NCI-H69 (cell line): ENCODE measurements around the gene TOR1A.

Source experiments
- DNase-seq: peaks from one replicate; lab custom pipeline; 2025; lab: John Stamatoyannopoulos, UW

The TOR1A gene, protein sequence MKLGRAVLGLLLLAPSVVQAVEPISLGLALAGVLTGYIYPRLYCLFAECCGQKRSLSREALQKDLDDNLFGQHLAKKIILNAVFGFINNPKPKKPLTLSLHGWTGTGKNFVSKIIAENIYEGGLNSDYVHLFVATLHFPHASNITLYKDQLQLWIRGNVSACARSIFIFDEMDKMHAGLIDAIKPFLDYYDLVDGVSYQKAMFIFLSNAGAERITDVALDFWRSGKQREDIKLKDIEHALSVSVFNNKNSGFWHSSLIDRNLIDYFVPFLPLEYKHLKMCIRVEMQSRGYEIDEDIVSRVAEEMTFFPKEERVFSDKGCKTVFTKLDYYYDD

DNA sequence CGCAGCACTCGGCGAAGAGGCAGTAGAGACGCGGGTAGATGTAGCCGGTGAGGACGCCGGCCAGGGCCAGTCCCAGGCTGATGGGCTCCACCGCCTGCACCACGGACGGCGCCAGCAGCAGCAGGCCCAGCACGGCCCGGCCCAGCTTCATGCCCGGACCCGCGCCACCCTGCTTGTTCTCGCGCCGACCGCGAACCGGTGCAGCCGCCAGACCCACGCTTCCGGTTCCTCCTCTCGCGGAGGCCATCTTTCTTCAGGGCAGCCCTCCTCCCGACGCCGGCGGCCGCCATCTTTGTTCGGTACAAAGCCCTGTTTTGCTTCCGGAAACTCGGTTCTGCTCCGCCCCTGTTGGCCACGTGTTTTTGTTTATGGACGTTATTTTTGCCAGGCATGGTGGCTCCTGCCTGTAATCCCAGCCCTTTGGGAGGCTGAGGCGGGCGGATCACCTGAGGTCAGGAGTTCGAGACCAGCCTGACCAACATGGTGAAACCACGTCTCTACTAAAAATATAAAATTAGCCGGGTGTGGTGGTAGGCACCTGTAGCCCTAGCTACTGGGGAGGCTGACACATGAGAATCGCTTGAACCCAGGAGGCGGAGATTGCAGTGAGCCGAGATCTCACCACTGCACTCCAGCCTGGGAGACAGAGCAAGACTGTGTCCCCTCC, at the start of gene TOR1A:
Gene TOR1A, minus strand, starts transcription at position 202 of the 667 bp plus-strand sequence. Its CDS starts 51 bp downstream, at position 151.
- DNase-seq: peak; percentile 97

DNA sequence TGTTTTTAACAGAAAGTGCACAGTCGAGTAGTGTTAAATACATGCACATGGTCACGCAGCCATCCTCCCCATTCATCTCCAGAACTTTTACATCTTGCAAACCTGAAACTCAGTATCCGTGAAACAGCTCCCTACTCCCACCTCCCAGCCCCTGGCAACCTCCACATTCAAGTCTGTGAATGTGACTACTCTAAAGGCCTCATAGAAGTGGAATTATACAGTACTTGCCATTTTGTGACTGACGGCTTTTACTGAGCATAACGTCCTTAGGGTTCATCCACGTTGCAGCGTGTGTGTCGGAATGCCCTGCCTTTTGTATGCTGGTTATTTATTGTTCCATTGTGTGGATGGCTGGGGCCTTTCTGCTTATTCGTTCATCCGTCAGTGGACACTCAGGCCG, 47.1 kb upstream of the TOR1A start:
- DNase-seq: no peak

DNA sequence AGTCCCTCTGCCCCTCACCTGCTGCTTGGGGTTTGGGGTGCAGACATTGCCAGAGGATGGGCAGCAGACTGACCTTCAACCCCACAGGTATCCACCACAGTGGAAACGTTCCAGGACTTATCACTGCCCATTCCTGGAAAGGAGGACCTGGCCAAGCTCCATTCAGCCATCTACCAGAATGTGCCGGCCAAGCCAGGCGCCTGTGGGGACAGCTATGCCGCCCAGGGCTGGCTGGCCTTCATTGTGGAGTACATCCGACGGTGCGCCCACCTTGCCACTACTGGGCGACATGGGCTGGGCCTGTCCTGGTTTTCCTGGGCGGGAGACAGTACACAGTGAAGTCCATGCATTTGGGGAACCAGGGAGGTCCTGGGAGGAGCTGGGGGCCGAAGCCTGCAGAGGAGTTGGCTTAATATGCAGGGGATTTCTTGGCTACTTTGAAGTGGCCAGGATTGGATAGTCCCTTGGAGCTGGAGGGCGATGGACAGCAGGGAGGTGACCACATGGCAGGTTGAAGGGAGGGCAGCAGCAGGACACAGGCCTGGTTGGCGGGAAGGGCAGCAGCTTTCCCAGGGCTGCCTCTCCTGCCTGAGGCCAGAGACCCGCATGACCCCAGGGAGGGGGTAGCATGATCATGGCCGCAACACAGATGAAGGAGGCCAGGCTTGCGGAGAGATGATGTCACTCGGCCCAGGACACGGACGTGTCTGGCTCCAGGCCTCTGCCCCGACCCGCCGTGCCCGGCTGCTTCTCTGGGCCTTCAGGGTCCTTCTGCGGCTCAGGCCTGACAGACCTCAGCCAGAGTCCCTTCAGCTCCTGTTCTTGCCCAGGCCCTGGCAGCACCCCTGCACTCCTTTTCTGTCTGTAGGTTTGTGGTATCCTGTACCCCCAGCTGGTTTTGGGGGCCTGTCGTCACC, 45.9 kb upstream of the TOR1A start:
- DNase-seq: no peak

DNA sequence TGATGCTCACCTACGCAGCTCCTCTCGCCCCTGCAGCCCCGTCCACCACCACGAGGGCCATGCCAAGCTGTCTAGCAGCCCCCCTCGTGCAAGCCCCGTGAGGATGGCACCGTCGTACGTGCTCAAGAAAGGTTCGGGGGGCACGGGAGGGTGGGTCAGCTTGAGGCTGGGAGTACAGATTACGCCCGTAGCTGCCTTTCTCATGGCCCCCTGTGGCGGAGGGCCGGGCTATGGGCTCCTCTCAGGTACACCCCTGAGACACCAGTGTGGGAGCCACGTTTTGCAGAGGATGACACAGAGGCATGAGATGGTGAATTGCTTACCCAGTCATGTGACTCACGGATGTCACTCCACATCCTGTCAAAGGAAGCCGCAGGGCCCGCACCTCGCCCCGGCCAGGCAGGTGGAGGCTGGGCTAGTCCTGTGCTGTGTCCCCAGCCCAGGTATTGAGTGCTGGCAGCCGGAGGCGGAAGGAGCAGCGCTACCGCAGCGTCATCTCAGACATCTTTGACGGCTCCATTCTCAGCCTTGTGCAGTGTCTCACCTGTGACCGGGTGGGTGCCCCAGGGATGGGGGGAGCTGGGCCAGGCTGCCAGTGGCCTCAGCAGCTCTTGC, 45.0 kb upstream of the TOR1A start:
- DNase-seq: no peak

DNA sequence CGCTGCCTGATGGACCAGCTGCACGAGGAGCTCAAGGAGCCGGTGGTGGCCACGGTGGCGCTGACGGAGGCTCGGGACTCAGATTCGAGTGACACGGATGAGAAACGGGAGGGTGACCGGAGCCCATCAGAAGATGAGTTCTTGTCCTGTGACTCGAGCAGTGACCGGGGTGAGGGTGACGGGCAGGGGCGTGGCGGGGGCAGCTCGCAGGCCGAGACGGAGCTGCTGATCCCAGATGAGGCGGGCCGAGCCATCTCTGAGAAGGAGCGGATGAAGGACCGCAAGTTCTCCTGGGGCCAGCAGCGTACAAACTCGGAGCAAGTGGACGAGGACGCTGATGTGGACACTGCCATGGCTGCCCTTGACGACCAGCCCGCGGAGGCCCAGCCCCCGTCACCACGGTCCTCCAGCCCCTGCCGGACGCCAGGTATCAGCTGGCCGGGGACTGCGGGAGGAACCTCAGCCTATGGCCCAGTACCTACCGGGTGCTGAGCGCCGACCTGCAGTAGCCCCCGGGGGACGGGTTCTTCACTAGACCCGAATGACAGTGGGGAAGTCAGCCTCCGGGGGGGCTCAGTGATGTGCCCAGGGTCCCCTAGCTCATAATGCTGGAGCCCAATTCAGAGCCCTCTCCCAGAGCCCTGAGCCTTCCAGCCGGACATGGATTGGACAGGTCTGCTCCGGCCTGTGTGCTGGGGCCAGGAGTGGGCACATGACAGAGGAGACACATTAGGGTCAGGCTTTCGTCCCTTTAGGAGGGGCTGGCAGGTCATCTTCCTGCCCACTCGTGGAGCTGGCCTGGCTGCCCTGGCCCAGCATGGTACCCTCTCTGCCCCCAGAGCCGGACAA, 44.3 kb upstream of the TOR1A start:
- DNase-seq: no peak

DNA sequence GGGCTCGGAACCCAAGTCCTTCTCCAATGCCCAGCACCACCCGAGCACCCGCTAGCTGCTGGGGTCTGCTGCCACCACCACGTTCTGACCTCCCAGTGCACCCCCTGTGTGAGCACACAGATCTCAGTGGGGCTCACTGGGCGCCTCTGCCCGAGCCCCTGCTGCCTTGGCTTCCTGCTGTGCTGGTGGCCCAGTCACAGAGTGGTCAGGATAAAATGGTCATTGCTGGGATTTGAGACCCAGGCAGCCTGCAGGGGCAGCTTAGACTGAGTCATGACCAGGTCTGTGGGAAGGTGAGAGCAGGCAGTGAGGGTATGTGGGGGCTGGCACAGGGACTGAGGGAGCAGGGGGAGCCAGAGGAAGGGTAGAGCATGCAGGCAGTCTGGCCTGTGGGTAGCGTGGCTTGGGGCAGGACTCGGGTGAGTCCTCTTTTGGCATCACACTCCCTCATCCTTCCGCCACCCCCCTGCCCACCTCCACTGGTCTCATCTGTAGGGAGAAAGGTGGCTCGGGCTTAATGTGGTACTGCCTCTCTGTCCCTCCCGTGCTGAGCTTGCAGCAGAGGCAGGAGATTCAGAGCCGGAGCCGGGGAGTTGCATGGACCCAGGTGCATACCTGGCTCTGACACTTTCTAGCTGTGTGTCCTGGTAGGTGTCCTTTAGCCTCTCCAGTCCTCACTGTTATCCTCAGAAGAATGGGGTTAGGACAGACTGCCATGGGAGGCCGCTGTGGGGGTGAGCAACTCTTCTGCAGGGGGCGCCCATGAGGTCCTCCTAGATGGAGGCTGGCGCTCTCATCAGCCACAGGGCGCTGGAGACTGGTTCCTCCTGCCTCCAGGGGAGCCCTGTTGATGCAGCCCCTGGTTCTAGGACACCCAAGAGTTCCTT, 43.4 kb upstream of the TOR1A start:
- DNase-seq: no peak

DNA sequence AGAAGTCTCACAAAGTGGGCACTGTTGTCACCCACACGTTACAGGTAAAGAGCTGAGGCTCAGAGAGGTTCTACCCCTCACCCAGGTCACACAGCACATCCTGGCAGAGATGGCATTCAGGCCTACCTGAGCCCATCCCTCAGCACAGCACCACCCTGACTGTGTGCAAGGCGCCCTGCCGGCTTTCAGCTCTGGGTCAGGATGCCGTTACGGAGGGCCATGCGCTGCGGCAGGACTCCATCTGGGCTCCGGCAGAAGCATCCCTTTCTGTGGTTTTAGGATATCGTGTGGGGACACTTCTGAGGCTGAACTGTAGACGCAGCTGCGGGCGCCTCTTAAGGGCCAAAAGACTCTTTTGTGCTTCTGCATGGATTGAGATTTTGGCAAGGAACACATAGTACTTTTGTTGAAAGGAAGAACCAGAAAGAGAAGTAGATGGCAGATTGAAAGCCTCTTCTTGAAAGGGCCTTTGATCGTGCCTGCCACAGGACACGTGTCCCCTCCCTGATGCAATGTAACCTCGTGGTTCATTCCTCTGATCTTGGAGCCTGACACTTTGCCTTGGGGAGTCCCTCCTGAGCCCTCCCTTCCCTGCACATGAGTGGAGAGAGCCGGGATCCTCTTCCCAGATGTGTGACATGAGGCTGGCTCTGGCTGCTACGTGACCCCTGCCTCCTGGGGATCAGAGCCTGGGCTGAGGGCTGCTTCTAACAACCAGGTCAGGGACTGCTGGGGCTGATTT, 42.6 kb upstream of the TOR1A start:
- no peak for DNase-seq

DNA sequence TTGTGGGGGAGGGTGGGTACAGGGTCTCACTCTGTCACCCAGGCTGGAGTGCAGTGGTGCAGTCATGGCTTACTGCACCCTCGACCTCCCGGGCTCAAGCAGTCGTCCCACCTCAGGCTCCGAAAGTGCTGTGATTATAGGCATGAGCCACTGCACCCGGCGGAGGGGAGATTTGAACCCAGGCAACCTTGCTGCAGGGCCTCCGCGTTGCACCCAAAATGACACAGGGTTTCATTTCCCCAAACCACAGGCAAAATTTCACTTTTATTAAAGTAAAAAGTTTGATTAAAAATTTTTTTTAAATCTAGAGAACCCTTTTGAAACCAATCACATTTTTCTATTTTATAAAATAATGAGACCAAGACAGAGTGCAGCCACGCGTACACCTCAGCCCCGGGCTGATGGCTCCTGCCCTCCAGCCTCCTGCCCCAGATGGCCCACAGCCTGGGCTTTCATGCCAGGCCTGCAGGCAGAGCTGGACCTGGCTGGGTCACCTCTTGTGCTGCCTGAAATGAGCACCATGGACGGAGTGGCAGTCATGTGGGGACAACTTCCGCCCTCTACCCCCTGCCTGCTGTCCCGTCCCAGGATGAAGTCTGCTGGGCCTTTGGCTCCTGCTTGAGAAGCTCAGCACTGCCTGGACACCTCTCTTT, 41.9 kb upstream of the TOR1A start:
- no peak for DNase-seq

DNA sequence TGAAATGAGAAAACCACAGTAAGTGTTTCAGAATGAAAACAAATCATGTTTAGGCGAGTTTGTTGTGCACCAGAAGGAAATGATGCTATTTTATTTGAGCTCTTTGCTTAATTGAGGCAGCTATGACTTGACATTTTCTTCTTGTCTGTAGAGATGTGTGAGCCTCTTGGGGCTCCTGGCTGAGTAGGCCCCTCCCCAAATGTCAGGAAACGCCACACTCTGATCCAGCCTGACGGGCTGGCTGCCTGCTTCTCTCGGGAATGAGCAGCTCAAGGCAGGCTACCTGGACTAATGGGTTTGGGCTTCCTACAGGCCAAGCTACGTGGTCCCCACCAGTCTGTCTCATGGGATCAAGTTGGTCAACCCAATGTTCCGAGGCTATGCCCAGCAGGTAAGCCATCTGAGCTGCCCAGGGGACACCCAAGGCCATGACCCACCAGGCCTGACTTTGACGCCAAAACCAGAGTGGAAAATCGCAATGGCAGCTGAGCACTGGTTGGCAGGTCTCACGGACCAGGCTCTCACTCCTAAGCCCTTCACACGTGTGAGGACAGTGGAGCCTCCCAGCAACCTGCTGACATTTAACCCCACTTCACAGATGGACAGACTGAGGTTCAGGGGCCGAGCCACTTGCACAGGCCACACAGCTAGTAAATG, 41.2 kb upstream of the TOR1A start:
- DNase-seq: no peak

DNA sequence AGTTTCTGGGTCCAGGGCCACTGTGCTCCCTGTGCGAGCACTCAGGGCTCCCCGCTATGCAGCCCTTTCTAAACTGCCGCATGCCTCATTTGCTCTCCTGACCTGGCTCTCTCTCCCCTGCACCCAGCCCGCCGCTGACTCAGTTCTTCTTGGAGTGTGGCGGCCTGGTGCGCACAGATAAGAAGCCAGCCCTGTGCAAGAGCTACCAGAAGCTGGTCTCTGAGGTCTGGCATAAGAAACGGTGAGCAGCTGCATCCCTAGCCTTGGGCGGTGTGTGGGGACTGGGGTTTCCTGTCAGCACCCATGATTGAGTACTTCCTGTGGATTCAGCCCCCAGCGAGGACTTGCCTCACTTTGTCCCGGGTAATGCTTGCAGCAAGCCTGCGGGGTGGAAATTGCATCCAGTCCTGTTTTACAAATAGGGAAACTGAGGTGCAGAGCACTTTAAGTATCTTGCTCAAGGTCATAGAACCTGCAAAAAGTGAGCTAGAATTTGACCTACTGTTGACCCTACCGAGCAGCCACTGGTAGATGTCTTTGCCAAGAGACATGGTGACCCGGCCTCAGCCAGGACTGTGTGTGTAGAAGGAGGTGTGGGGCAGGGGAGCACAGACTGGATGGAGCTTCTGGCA, 39.2 kb upstream of the TOR1A start:
- peak; percentile 86 for DNase-seq

DNA sequence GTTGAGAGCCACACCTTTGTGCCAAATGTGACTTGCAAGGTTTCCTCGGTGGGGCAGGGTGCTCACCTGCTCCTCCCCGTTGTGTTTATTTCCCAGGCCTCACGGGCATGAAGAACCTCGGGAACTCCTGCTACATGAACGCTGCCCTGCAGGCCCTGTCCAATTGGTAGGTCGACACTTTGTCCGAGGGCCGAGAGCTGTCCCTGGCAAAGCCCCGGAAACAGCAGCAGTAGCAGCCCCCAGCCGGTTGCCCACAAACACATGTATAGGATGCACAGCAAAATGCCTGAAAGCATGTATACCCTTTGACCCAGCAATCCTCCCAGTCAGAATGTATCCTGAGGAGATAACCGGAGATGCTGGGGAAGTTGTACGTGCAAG, 37.5 kb upstream of the TOR1A start:
- no peak for DNase-seq

DNA sequence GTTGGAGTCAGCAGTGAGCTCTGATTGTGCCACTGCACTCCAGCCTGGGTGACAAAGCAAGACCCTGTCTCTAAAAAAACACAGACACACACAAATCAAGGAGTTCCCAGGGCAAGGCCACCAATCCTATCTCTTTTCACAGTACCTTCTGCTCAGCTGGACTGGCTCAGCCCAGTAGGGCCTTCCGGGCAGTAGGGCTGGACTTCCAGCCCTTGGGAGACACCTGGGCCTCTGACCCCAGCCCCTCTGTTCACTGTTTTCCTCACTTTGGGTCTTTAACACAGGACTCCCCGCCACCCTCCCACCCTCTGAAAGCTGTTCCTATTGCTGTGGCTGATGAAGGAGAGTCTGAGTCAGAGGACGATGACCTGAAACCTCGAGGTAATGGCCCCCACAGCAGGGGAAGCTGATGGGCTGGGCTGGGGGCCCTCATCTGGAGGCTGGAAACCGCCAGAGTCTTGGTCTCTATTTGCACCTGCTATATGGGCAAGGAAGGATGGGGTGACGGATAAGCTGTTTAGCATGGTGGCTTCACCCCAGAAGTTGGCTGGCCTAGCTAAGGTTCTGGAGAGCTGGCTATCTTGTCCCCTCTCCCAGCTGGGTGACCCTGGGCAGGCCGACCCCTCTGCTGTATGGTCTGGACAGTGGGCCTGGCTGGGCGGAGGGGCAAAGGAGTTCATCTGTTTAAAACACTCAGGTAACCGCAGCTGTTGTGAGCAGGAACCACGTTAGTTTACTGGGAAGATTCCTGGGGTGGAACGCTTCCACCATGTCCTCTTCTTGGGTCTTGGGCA, 36.9 kb upstream of the TOR1A start:
- no peak for DNase-seq

DNA sequence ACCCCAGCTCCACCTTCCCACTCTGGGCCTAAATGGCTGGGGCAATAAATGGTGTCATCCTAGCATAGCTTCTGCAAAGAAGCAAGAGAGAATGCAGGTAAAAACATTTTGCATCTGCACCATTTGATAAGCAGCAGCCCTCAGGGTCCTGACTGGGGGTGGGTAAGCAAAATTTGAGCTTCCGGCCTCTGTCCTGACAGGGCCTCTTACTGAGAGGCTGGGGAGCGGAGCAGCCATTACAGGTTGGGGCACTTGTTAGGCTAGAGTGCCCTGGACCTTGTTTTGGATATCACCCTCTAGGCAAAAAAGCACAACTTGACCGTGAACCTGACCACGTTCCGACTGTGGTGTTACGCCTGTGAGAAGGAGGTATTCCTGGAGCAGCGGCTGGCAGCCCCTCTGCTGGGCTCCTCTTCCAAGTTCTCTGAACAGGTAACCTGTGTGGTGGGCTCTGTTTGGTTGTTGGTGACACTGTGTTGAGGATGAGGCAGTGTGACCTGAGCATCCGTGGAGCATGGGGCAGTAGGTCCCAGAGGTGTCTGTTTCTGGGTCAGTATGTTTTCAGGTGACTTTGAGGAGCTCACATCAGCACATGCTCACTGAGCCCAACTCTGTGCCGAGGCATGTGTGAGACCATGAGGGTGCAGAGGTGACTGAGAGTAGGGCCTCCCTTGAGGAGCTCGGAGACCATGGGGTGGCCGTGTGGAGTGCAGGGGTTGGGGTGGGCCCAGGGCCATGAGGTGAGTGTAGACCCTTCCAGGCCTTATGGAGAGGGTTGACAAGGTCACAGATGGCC, 34.4 kb upstream of the TOR1A start:
- DNase-seq: no peak

DNA sequence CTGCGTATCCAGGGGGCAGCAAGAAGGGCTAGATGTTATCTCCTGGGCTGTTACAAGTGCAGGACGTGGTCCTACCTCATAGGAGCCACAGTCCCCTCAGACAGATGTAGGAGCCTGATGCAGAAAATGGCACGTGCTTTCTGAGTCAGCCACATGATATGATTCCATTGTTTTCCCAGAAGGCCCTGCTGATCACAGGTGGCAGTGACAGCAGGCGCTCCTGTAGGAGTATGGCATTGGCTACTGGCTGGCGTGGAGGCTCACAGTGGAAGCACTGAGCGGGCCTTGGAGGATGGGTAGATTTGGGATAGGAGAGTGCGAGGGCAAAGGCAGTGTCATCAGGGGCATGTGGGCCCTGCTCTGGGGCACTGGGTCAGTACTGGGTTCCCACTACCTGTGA, 33.3 kb upstream of the TOR1A start:
- DNase-seq: no peak

DNA sequence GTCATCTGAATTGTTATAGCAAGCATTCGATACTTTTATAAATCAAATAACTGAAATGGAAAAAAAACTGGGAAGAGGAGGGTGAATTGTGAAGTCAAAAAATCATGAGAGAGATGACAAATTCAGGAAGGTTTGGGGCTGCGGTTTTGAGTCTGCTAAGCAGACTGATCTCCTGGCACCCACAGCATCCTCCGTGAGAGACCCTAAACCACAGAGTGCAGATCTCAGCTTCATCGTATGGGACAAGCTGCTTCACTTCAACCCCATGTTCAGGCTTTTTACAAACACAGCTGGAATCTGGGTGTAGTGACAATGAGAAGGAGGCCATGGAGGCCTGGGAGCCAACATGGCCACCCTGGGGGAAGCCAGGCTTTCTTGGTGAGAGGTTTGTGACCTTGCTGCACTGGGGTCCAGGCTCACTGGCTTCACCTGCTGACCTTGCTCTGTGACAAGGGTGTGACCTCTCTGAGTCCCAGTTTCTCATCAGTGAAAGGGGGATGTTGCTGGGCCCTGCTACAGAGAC, 30.7 kb upstream of the TOR1A start:
- DNase-seq: no peak

DNA sequence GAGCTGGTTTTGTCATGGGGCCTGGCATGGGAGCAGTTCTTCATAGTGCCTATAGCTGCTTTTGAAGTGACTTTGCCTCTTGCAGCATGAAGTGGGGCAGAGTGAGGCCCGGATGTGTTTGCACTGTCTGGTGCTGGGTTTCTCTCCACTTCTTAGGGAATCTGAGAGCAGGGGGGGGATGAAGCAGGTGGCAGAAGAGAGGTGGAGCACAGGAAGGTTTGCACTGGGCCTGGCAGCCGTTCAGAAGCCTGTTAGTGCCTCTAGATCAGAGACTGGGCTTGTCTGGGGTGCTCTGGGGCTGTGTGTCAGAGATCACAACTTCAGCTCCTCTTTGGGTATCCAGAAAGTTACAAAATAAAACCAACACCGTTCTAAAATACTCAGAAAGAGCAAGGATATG, 29.7 kb upstream of the TOR1A start:
- DNase-seq: peak; percentile 22
